Measurements from ENCODE around the gene LPIN1. TPM values are rescaled to one million over a fixed set of nuclear protein-coding genes. Genes with fewer than 3 reads are reported as not detected.
A peak's percentile ranks its signal among the peaks of the same experiment; 100 is the strongest.

The LPIN1 gene, protein sequence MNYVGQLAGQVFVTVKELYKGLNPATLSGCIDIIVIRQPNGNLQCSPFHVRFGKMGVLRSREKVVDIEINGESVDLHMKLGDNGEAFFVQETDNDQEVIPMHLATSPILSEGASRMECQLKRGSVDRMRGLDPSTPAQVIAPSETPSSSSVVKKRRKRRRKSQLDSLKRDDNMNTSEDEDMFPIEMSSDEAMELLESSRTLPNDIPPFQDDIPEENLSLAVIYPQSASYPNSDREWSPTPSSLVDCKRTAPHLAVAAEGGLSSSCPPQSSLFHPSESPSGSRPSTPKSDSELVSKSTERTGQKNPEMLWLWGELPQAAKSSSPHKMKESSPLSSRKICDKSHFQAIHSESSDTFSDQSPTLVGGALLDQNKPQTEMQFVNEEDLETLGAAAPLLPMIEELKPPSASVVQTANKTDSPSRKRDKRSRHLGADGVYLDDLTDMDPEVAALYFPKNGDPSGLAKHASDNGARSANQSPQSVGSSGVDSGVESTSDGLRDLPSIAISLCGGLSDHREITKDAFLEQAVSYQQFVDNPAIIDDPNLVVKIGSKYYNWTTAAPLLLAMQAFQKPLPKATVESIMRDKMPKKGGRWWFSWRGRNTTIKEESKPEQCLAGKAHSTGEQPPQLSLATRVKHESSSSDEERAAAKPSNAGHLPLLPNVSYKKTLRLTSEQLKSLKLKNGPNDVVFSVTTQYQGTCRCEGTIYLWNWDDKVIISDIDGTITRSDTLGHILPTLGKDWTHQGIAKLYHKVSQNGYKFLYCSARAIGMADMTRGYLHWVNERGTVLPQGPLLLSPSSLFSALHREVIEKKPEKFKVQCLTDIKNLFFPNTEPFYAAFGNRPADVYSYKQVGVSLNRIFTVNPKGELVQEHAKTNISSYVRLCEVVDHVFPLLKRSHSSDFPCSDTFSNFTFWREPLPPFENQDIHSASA
- 10 to 100 TPM; 18.0 to 19.7 (median 18.7) TPM for polyA plus RNA-seq (ENCODE audit: insufficient read length in 3 of 3)

DNA sequence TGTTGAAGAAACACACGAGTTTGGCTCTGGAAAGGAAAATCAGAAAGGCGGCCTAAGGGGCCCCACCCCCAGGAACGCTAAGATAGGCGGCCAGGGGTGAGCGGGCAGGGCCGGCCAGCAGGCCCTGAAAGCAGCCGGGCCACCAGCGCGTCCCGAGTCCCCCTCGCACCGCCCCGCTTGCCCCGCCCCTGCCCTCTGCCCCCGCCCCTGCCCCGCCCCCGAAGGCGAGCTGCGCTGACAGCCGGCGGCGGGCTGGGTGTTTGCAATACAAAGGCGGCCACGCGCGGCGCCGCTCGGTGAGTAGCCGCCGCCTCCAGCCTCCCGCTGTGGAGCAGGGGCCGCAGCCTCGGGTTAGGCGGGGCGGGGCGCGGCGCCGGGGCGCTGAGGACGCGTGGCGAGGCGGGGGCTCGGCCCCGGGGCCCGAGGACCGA, at the start of gene LPIN1:
TSS of gene LPIN1 (plus strand) at position 257 of the 431 bp plus-strand sequence. CDS start 18,910 bp downstream, outside the sequence.
- peak in 2 of 3 donors; percentile 71 to 77 for DNase-seq (ENCODE audit: low read depth in 3 of 3, low spot score in 2 of 3)

- no peak for DNase-seq (ENCODE audit: low read depth in 3 of 3, low spot score in 2 of 3)
Measured at GRCh38 chr2:11696736-11697102, 49.7 kb upstream of the LPIN1 start.

DNA sequence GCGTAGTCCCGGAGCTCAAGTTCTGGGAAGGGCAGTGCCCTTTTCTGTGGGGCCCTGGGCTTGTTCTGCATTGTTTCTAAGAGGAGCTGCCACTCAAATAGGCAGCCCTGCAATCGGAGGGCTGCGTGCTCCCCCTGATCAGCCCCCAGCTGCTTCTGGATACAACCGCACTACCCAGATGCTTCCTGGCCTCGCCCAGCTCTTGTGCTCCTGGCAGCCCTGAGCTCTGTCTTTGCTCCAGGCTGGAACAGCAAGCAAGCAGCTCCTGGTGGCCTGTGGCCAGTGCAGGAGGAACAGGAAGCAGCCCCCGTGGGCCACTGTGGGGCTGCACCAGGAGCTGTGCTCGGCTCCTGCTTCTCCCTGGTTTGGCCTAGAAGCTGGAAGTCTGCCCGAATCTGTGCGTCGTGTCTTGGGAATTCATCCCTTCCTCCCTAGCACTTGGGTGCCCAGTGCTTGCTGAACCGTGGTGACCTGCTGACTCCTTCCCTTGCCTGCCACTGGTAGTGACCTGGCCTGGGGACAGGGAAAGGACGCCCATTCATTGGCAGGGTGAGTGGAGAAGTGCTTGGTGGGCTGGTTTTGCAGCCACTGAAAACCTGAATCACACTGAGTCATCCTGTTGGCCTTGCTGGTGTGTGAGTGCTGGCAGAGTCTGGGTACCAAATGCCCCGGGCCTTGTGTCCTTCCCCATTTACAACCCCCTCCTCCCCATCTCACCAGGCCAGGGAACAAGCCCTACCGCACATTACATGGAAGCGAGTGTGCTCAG, 49.1 kb upstream of the LPIN1 start:
- DNase-seq (ENCODE audit: low read depth in 3 of 3, low spot score in 2 of 3) = no peak

- DNase-seq (ENCODE audit: low read depth in 3 of 3, low spot score in 2 of 3) = no peak
Measured at GRCh38 chr2:11698009-11698922, 48.2 kb upstream of the LPIN1 start.

DNA sequence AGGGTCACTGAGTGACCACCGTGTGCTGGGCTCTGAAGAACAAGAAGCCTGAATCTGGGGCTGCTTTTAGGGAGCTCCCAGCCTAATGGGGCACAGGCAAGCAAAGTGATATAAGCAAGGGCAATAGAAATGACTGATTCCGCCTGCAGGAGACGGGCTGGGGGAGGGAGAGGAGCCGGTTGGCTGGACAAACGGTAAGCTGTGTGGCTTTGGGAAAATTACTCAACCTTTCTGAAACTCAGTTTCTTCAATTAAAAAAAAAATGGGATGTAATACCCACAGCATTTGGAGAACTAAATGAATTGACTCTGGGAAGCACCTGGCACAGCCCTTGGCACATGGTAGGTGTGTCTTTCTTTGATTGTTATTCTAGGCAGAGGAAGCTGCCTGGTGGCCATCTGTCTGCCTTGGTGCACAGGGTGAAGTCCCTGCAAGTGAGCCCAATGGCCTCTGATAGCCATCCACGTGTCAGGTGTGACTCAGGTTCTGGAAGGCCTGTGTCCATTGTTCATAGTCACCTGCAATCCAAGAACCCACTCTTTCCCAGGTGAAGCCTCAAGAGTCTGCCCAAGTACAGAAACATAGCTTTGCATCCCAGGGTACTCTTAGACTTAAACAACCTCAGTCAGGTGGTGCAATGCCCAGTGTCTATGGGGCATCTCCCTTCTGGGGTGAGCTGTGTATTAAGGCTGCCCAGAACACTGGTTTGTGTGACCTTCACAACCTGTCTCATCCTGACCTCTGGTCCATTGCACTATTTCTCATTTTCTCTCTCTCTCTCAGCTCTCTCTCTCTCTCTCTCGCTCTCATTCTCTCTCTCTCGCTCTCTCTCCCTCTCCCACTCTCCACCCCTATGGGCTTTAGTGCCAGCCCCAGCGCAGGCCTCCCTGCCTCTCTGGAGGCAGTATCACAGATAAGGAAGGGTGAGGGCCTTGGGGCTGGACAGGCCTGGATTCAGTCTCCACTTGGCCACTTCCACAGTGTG, 46.5 kb upstream of the LPIN1 start:
- DNase-seq (ENCODE audit: low read depth in 3 of 3, low spot score in 2 of 3) = no peak

- no peak for DNase-seq (ENCODE audit: low read depth in 3 of 3, low spot score in 2 of 3)
Measured at GRCh38 chr2:11701206-11701605, 45.2 kb upstream of the LPIN1 start.

DNA sequence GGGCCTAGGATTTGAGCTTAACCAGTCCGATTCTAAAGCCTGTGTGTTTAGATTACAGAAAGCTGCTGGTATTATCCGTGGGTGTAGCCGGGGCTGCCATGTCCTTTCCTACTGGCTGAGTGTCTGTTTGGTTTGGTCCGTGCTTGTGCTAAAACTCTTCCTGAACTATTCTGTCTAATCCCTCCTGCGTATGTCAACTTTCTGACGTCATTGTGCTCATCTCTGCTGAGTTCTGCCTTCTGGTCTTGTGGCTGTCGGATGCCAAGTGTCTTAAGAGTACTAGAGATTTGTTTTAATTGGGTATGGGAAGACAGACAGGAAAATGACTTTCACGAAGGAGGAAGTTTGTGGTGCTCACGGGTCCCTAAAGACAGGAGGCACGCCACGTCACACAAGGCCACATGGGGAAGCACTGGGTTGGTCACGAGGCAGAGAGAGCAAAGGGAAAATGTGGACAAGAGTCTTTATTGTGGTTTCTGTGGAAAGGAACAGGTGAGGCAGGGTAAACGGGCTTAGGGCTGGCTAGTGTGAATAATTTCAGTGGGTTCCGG, 44.6 kb upstream of the LPIN1 start:
- no peak for DNase-seq (ENCODE audit: low read depth in 3 of 3, low spot score in 2 of 3)

DNA sequence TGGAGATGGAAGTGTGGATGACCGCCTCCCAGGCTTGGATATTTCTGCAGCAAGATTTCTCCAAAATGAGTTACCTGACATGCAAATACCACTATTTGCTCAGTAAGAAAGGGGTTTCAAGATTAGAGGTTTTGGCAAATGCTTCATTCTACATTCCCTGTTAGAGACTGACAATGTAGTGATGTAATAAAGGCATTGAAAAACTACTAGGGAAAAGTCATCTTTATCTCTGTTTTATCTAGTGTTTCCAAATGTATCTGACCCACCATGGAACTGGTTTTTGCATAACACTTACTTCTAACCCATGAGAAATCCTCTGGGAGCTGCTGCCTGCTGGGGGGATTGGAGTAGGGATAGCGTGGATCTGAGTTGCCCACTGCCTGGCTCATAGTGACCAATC, 43.5 kb upstream of the LPIN1 start:
- no peak for DNase-seq (ENCODE audit: low read depth in 3 of 3, low spot score in 2 of 3)

- no peak for DNase-seq (ENCODE audit: low read depth in 3 of 3, low spot score in 2 of 3)
Measured at GRCh38 chr2:11703700-11704099, 42.7 kb upstream of the LPIN1 start.

DNA sequence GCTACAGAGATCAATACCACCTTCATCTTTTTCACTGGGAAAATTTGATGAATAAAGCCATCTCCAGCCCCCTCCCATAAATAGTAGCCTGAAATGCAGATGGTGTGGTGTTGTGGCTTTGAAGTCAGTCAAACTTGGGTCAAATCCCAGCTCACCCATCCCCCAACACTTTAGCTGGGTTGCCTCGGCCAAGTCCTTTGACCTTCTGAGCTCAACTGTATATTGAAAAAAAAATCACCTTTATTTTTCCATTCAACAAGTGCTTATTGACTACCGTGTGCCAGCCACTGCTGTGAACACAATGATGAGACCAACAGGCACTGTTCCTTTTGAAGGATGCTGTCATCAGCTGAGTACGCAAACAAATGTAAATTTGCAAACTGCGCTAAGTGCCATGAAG, 41.4 kb upstream of the LPIN1 start:
- no peak for DNase-seq (ENCODE audit: low read depth in 3 of 3, low spot score in 2 of 3)

DNA sequence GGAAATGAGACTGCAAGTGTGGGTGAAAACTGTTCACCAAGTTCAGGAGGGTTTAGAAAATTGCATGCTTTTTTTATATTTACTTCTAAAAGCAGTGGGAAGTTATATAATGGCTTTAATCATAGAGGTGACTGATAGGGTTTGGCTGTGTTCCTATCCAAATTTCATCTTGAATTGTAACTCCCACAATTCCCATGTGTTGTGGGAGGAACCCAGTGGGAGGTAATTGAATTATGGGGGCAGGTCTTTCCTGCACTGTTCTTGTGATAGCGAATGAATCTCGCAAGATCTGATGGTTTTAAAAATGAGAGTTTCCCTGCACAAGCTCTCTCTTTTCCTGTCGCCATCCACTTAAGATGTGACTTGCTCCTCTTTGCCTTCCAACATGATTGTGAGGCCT, 40.7 kb upstream of the LPIN1 start:
- no peak for DNase-seq (ENCODE audit: low read depth in 3 of 3, low spot score in 2 of 3)

DNA sequence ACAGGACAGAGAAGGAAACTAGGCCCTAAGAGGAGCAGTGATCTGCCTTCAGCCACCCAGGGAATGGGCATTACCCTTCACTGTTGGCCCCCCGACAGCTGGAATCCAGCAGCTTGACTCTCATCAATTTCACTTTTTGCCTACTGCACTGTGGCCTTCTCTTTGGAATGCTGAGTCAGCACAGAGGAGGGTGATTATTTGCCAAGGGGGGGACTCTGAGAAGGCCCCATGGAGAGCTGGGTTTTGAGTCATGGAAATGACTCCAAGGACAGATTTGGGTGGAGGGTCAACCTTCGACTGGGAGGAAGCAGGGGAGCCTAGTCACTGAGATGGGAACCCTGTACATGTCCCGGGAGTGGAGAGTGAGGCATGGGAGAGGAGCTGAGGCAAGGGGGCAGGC, 38.3 kb upstream of the LPIN1 start:
- no peak for DNase-seq (ENCODE audit: low read depth in 3 of 3, low spot score in 2 of 3)

GRCh38 chr2:11709293-11709692, 37.1 kb upstream of the LPIN1 start:
- DNase-seq (ENCODE audit: low read depth in 3 of 3, low spot score in 2 of 3) = no peak

- DNase-seq (ENCODE audit: low read depth in 3 of 3, low spot score in 2 of 3) = no peak
Measured at GRCh38 chr2:11710210-11710609, 36.2 kb upstream of the LPIN1 start.

DNA sequence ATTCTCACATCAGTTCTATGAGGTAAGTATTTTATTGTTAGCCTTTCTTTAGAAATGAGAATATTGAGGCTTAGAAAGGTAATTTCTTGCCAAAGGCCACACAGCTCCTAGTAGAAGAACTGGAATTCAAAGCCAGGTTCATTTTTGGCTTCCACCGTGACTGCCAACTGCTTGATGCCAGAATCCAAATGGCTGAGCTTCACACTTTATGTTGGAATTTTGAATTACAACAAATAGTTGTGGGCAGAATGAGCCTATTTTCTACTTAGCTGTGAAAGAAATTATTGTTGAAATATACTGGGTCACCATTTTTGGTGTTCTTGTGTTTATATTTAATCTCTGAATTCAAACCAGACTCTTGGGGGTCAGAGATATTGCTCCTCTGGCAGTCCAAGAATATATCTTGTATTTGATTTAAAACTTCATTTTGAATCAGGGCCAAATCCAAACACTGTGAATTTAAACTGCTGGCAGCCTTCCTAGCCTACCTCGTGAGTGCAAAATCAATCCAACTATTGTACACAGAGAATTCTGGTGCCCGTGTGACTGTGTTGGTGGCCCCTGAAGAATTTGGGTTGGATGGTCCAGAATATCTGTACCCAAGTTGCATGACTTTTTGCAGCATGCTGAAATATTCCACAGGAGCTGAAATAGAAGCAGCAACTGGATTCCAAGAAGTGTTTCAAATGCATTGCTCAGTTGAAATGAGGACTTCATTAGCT, 35.6 kb upstream of the LPIN1 start:
- no peak for DNase-seq (ENCODE audit: low read depth in 3 of 3, low spot score in 2 of 3)

GRCh38 chr2:11711354-11711716, 35.1 kb upstream of the LPIN1 start:
- DNase-seq (ENCODE audit: low read depth in 3 of 3, low spot score in 2 of 3) = no peak

DNA sequence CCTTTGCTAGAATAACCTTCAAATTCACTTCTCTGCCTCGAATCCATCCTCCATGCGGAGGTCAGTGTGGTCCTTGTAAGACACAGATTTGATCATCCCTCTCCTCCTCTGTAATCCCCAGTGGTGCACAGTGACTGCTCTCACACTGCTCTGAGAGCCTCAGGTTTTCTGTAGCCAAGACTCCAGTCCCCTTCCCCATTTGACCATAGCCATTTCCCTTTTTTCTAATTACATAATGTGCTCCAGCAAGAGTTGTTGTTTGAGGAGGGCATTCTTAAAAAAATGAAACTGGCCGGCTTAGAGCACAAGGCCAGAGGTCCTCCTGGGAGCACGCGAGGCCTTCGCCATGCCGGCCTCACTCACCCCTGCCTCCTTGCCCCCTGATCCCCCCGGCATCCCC, 34.7 kb upstream of the LPIN1 start:
- no peak for DNase-seq (ENCODE audit: low read depth in 3 of 3, low spot score in 2 of 3)

- DNase-seq (ENCODE audit: low read depth in 3 of 3, low spot score in 2 of 3) = no peak
Measured at GRCh38 chr2:11712866-11713265, 33.6 kb upstream of the LPIN1 start.

All from right renal cortex interstitium (tissue), 3 donors.